Smooth muscle cell (in vitro differentiated cells): ENCODE data around the gene POMGNT2. TPM values are rescaled to one million over a fixed set of nuclear protein-coding genes. Genes with fewer than 3 reads are reported as not detected.

Experiments
- DNase-seq: peaks from one replicate; lab custom pipeline; 2025; ENCODE audit not compliant: unreplicated experiment; lab: John Stamatoyannopoulos, UW
- H2AFZ ChIP-seq: fragments of 200-600 bp; sonication (generic); 2 replicates; pipeline ENCODE4 v1.6.0; 2016; ENCODE audit warnings: antibody characterized with exemption, low read depth, mild to moderate bottlenecking
- H3F3A ChIP-seq: fragments of 200-600 bp; sonication (generic); 2 replicates; pipeline ENCODE4 v1.6.0; 2017; ENCODE audit warnings: antibody characterized with exemption, low read depth
- H3K27ac ChIP-seq: fragments of 200-600 bp; sonication (generic); 2 replicates; pipeline ENCODE4 v1.5.1; 2016; ENCODE audit warnings: low read depth, mild to moderate bottlenecking
- H3K27me3 ChIP-seq: fragments of 200-600 bp; sonication (generic); 2 replicates; pipeline ENCODE4 v1.6.1; 2016; ENCODE audit warnings: low read depth, mild to moderate bottlenecking
- H3K36me3 ChIP-seq: fragments of 200-600 bp; sonication (generic); 2 replicates; pipeline ENCODE4 v1.5.1; 2016; ENCODE audit warnings: low read depth
- H3K4me1 ChIP-seq: fragments of 200-600 bp; sonication (generic); 2 replicates; pipeline ENCODE4 v1.5.1; 2016; ENCODE audit warnings: low read depth
- H3K4me2 ChIP-seq: fragments of 200-600 bp; sonication (generic); 2 replicates; pipeline ENCODE4 v1.6.0; 2016; ENCODE audit warnings: mild to moderate bottlenecking
- H3K4me3 ChIP-seq: fragments of 200-600 bp; sonication (generic); 2 replicates; pipeline ENCODE4 v1.5.1; 2016; ENCODE audit warnings: mild to moderate bottlenecking
- H3K79me2 ChIP-seq: fragments of 200-600 bp; sonication (generic); 2 replicates; pipeline ENCODE4 v1.6.0; 2016; ENCODE audit warnings: low read depth, mild to moderate bottlenecking
- H3K9ac ChIP-seq: fragments of 200-600 bp; sonication (generic); 2 replicates; pipeline ENCODE4 v1.6.0; 2016; ENCODE audit warnings: low read depth
- H3K9me3 ChIP-seq: fragments of 200-600 bp; sonication (generic); replicated peaks from 2 replicates; pipeline ENCODE4 v1.5.1; 2016; ENCODE audit warnings: low read depth
- H4K20me1 ChIP-seq: fragments of 200-600 bp; sonication (generic); 2 replicates; pipeline ENCODE4 v1.6.0; 2016; ENCODE audit warnings: low read depth
- CTCF ChIP-seq: fragments of 200-600 bp; sonication (generic); IDR thresholded peaks from 2 replicates; pipeline ENCODE4 v1.5.1; 2017; ENCODE audit warnings: borderline replicate concordance, mild to moderate bottlenecking, antibody characterized with exemption; ENCODE audit not compliant: insufficient read depth, poor library complexity, severe bottlenecking
- WGBS: methylation state at CpG from one replicate; pipeline ENCODE4 v1.1.7; 2016; ENCODE audit warnings: low lambda C conversion rate; 5-methylcytosine and 5-hydroxymethylcytosine counted together
- polyA plus RNA-seq: library from polyadenylated mRNA; unstranded; fragments of >200 nt; fragmentation: Nextera tagmentation; extraction: Ambion mirVana; gene quantifications from 2 replicates; pipeline ENCODE4 v1.2.1, GENCODE V29; 2016
- total RNA-seq: library from RNA; depleted of rRNA; stranded (reverse); fragments of >200 nt; gene quantifications from 2 replicates; pipeline ENCODE4 v1.2.3, GENCODE V29; 2014

POMGNT2 gene
- total and polyA plus RNA-seq, 2 experiments from 2014 or later, result 9.3 to 14.1 TPM

GRCh38 chr3:43035801-43036365 lies 70.0 kb downstream of the POMGNT2 start:
- H2AFZ ChIP-seq, result no peak overlapping the region
- no peak for TF ChIP-seq CTCF
- H3K79me2 ChIP-seq, result no peaks in the 10 kb centered on the region
- H3K4me1 ChIP-seq, result no peaks in the 10 kb centered on the region
- H3K27me3 ChIP-seq, result peaks cover 6% of the 10 kb centered on the region
- no peaks in the 10 kb centered on the region for H3K9me3 ChIP-seq
- no peaks in the 10 kb centered on the region for H3K36me3 ChIP-seq
- H4K20me1 ChIP-seq, result no peaks in the 10 kb centered on the region
- no peak for DNase-seq
- H3K4me3 ChIP-seq, result no peak overlapping the region
- WGBS, result 89% methylated on average over 5 of the region's 5 CpGs
- H3K27ac ChIP-seq, result no peak overlapping the region
- no peak overlapping the region for H3K9ac ChIP-seq
- H3F3A ChIP-seq, result no peaks in the 10 kb centered on the region
- H3K4me2 ChIP-seq, result no peak overlapping the region

- Histone ChIP-seq H3K4me2 (no peak overlapping the region), H4K20me1 (no peaks in the 10 kb centered on the region), H3K27ac (no peak overlapping the region), H3K36me3 (no peaks in the 10 kb centered on the region), H2AFZ (no peak overlapping the region), H3K9ac (no peak overlapping the region), H3K4me3 (no peak overlapping the region), H3K79me2 (no peaks in the 10 kb centered on the region), H3K9me3 (no peaks in the 10 kb centered on the region), H3K27me3 (peaks cover 6% of the 10 kb centered on the region), H3F3A (no peaks in the 10 kb centered on the region), H3K4me1 (no peaks in the 10 kb centered on the region)
- TF ChIP-seq CTCF, result no peak
- 92% methylated on average over 4 of the region's 4 CpGs for WGBS
- DNase-seq, result no peak
These were observed 71.0 kb downstream of the POMGNT2 start for GRCh38 chr3:43034911-43035310.

- Histone ChIP-seq H2AFZ (no peak overlapping the region), H3K27me3 (peaks cover 6% of the 10 kb centered on the region), H3K79me2 (no peaks in the 10 kb centered on the region), H3K4me1 (no peaks in the 10 kb centered on the region), H3K4me3 (no peak overlapping the region), H3K4me2 (no peak overlapping the region), H3K27ac (no peak overlapping the region), H3K9ac (no peak overlapping the region), H3F3A (no peaks in the 10 kb centered on the region), H3K36me3 (no peaks in the 10 kb centered on the region), H3K9me3 (no peaks in the 10 kb centered on the region), H4K20me1 (no peaks in the 10 kb centered on the region)
- 87% methylated on average over 4 of the region's 4 CpGs for WGBS
- no peak for TF ChIP-seq CTCF
- no peak for DNase-seq
These were observed 71.7 kb downstream of the POMGNT2 start for GRCh38 chr3:43034200-43034599.
